NCI-H510A (cell line): Measurements from ENCODE around the gene CBARP.
A peak's percentile ranks its signal among the peaks of the same experiment; 100 is the strongest.

ENCODE experiments used
- DNase-seq: peaks from one replicate; lab custom pipeline; 2025; lab: John Stamatoyannopoulos, UW

Gene CBARP

GRCh38 chr19:1275260-1275975, 37.6 kb upstream of the CBARP start, which contains the start of gene FAM174C:
TSS of gene FAM174C (plus strand) at chr19:1275530. CDS start at chr19:1275550, 20 bp downstream.
- DNase-seq, result peak; percentile 82

GRCh38 chr19:1274852-1275259, 37.1 kb upstream of the CBARP start:
- no peak for DNase-seq

- no peak for DNase-seq
Observed at GRCh38 chr19:1274081-1274851, 36.5 kb upstream of the CBARP start.

GRCh38 chr19:1273263-1274041, 35.6 kb upstream of the CBARP start:
- no peak for DNase-seq

GRCh38 chr19:1272423-1273262, 34.8 kb upstream of the CBARP start:
- no peak for DNase-seq

- DNase-seq, result no peak
Observed at GRCh38 chr19:1271528-1272422, 34.0 kb upstream of the CBARP start.

GRCh38 chr19:1270854-1271527, 33.2 kb upstream of the CBARP start:
- no peak for DNase-seq

- DNase-seq, result no peak
Observed at GRCh38 chr19:1270213-1270853, 32.5 kb upstream of the CBARP start.

- no peak for DNase-seq
Observed at GRCh38 chr19:1269478-1270212, 31.8 kb upstream of the CBARP start.

GRCh38 chr19:1269065-1269477, 31.3 kb upstream of the CBARP start, which contains the start of gene CIRBP:
TSS of gene CIRBP (plus strand) at chr19:1269332. CDS start at chr19:1270934, 1,602 bp downstream.
- DNase-seq, result peak; percentile 94

- no peak for DNase-seq
Observed at GRCh38 chr19:1268226-1269064, 30.6 kb upstream of the CBARP start.

- no peak for DNase-seq
Observed at GRCh38 chr19:1267477-1268225, 29.8 kb upstream of the CBARP start.

- DNase-seq, result no peak
Observed at GRCh38 chr19:1266916-1267476, 29.2 kb upstream of the CBARP start.

- no peak for DNase-seq
Observed at GRCh38 chr19:1266129-1266915, 28.5 kb upstream of the CBARP start.

- DNase-seq, result no peak
Observed at GRCh38 chr19:1265615-1266128, 27.9 kb upstream of the CBARP start.
